Right lobe of liver (tissue), 4 donors: ENCODE measurements around the gene RNF19B.

ENCODE experiments used
- POLR2A ChIP-seq: fragments of 450-650 bp; IDR thresholded peaks from one replicate; pipeline ENCODE4 v1.6.1; 2017; ENCODE audit warnings: antibody characterized with exemption, mild to moderate bottlenecking
- TF ChIP-seq, protein P1 (sequence below), 4 donors: fragments of 200-600 bp in 3 of 4; fragments of 450-650 bp in 1 of 4; IDR thresholded peaks; one replicate each; pipeline versions ENCODE4 v1.5.1 to v1.8.0; 2016 to 2022; ENCODE audit warnings: antibody characterized with exemption in 4 of 4, mild to moderate bottlenecking in 2 of 4
- donor health status: DM: no; HTN: no; CAD: no.
- donor health status: DM: no; HTN: no; CAD: no.
- donor health status: DM: no; HTN: yes; CAD: no.

DNA sequence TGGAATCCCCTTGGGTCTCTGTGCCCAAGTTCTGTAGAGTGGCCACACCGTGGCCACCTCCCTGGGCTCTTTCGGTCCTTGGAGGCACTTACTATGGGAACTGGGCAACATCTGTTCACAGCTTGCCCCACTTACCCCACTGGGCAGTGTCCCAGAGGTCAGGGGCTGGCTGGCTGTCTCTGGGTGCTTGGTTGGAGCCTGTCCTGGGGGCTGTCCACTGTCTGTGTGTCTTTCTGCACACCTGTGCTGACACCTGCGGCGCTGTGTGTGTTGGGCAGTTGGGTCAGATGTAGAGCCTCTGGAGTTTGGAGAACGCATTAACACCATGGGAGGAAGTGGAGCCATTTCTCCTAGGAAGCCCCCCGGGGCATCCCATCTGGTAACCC, 62.1 kb downstream of the RNF19B start:
- TF ChIP-seq, protein P1, sequence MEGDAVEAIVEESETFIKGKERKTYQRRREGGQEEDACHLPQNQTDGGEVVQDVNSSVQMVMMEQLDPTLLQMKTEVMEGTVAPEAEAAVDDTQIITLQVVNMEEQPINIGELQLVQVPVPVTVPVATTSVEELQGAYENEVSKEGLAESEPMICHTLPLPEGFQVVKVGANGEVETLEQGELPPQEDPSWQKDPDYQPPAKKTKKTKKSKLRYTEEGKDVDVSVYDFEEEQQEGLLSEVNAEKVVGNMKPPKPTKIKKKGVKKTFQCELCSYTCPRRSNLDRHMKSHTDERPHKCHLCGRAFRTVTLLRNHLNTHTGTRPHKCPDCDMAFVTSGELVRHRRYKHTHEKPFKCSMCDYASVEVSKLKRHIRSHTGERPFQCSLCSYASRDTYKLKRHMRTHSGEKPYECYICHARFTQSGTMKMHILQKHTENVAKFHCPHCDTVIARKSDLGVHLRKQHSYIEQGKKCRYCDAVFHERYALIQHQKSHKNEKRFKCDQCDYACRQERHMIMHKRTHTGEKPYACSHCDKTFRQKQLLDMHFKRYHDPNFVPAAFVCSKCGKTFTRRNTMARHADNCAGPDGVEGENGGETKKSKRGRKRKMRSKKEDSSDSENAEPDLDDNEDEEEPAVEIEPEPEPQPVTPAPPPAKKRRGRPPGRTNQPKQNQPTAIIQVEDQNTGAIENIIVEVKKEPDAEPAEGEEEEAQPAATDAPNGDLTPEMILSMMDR (IDR thresholded peaks at IDR 0.05) = no peak
- no peak for TF ChIP-seq POLR2A
